ENCODE data around the gene STX10. TPM values are rescaled to one million over a fixed set of nuclear protein-coding genes. Genes with fewer than 3 reads are reported as not detected.

STX10 gene
- total RNA-seq, 1 experiment from 2014 or later = 56.9 TPM

DNA sequence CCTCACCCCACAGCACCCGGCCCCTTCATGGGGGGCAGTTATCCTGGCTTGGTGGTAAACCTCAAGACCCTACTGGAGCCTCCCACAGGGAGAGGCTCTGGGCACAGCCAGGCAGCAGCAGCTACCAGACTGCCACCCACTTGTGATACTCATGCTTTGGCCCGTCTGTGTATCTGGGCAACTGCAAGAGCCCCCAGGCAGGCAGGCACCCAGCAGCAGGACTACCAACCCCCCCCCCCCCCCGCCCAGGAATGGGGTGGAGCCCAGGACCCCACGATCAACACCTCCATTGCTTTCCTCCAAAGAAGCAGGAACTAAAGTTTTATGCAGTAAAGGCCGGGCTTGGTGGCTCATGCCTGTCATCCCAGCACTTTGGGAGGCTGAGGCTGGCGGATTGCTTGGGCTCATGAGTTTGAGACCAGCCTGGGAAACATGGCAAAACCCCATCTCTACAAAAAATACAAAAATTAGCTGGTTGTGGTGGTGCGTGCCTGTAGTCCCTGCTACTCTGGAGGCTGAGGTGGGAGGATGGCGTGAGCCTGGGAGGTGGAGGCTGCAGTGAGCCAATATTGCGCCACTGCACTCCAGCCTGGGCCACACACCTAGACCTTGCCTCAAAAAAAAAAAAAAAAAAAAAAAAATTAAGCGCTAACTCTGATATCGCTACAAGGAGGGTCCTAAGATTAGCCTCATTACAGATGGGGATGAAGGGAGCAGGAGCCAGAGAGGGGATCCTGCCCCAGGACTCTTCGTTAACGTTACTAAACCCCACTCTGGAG lies 46.4 kb downstream of the STX10 start:
- no peak overlapping the region for H3K4me3 Mint-ChIP-seq
- H3K9me3 Mint-ChIP-seq = no peaks in the 10 kb centered on the region
- TF ChIP-seq SMAD4 (CRISPR knock-in tag; IDR thresholded peaks at IDR 0.05) (no peak), MYBL2 (CRISPR knock-in tag; IDR thresholded peaks at IDR 0.05) (no peak)
- TF ChIP-seq, protein P1, sequence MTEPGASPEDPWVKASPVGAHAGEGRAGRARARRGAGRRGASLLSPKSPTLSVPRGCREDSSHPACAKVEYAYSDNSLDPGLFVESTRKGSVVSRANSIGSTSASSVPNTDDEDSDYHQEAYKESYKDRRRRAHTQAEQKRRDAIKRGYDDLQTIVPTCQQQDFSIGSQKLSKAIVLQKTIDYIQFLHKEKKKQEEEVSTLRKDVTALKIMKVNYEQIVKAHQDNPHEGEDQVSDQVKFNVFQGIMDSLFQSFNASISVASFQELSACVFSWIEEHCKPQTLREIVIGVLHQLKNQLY (CRISPR knock-in tag; IDR thresholded peaks at IDR 0.05) = no peak
- TF ChIP-seq, protein P2, sequence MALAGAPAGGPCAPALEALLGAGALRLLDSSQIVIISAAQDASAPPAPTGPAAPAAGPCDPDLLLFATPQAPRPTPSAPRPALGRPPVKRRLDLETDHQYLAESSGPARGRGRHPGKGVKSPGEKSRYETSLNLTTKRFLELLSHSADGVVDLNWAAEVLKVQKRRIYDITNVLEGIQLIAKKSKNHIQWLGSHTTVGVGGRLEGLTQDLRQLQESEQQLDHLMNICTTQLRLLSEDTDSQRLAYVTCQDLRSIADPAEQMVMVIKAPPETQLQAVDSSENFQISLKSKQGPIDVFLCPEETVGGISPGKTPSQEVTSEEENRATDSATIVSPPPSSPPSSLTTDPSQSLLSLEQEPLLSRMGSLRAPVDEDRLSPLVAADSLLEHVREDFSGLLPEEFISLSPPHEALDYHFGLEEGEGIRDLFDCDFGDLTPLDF (CRISPR knock-in tag; IDR thresholded peaks at IDR 0.05) = no peak
- H3K27ac Mint-ChIP-seq = no peak overlapping the region
- peaks cover 8% of the 10 kb centered on the region for H3K4me1 Mint-ChIP-seq
- CTCF ChIA-PET = interaction anchor here (0.5 to 3.4 kb wide), 18 partner anchors 9 to 148 kb away, joined by 3 to 34 read pairs (median 6); partner anchors contain the start of genes NACC1 and TRMT1
- DNase-seq (ENCODE audit: low spot score) (no peak), ATAC-seq (no peak)
- H3K27me3 Mint-ChIP-seq (ENCODE audit: low read depth) = peaks cover 37% of the 10 kb centered on the region
- POLR2A ChIA-PET = interaction anchor here (1.0 to 1.4 kb wide), 2 partner anchors 14 to 126 kb away, joined by 3 to 7 read pairs; partner anchors contain the start of gene NACC1
- H3K36me3 Mint-ChIP-seq = peaks cover 5% of the 10 kb centered on the region; the same call in 1 of the 2 replicates

DNA sequence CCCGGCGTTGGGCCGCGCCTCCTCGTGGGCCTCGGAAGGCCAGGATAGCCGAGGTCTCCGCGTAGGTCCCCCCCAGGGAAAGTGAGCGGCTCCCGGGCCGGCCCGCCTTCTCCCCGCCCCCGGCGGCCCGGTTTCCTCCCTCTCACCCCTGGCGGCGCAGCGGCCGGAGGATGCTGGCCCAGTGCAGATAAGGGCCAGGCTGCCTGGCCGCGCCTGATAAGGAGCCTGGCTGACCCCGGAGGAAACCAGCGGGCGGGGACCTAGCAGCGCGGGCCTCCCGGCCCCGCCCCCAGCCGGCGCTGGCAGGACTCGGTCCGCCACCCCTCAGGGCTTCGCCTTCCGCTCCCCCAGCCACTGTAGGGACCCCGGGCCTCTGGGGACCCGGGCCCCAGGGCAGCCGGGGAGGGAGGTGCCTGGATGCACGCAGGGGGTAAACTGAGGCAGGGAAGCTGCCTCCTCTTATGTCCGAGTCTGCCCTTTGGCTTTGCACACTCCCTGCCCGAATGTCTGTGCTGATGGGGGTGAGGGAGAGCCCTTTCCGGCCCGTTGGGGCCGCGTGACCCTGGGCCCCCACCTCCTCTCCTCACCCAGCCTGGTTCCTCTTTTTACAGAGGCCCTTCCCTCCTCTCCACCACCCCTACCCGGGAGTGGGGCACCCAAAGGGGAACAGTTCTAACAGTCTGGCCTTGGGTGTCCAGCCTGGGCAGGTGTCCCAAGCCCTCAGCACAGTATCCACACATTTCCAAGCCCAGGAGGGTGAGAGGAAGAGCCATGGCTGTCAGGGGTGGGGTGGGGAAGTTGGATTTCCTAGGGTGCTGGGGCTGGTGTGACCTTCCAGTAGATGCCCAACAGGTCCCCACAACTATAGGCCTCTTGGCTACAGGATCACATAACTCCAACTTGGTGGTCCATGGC lies 47.3 kb downstream of the STX10 start, which contains the start of gene LYL1:
LYL1 (minus strand) TSS at position 193 of the 915 bp plus-strand sequence. CDS start 1,687 bp downstream, outside the sequence.
- peaks cover 10% of the 10 kb centered on the region for H3K4me1 Mint-ChIP-seq
- TF ChIP-seq, protein P3, sequence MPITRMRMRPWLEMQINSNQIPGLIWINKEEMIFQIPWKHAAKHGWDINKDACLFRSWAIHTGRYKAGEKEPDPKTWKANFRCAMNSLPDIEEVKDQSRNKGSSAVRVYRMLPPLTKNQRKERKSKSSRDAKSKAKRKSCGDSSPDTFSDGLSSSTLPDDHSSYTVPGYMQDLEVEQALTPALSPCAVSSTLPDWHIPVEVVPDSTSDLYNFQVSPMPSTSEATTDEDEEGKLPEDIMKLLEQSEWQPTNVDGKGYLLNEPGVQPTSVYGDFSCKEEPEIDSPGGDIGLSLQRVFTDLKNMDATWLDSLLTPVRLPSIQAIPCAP (CRISPR knock-in tag; IDR thresholded peaks at IDR 0.05) = no peak
- TF ChIP-seq, protein P4, sequence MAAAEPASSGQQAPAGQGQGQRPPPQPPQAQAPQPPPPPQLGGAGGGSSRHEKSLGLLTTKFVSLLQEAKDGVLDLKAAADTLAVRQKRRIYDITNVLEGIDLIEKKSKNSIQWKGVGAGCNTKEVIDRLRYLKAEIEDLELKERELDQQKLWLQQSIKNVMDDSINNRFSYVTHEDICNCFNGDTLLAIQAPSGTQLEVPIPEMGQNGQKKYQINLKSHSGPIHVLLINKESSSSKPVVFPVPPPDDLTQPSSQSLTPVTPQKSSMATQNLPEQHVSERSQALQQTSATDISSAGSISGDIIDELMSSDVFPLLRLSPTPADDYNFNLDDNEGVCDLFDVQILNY (CRISPR knock-in tag; IDR thresholded peaks at IDR 0.05) = 0 out of 2 replicates have a peak, but pooled peaks have one; percentile 34
- TF ChIP-seq GABPB1 (CRISPR knock-in tag; IDR thresholded peaks at IDR 0.05) (0 out of 2 replicates have a peak, but pooled peaks have one; percentile 15), FOXJ3 (CRISPR knock-in tag; IDR thresholded peaks at IDR 0.05; ENCODE audit: borderline replicate concordance) (no peak)
- TF ChIP-seq, protein P5, sequence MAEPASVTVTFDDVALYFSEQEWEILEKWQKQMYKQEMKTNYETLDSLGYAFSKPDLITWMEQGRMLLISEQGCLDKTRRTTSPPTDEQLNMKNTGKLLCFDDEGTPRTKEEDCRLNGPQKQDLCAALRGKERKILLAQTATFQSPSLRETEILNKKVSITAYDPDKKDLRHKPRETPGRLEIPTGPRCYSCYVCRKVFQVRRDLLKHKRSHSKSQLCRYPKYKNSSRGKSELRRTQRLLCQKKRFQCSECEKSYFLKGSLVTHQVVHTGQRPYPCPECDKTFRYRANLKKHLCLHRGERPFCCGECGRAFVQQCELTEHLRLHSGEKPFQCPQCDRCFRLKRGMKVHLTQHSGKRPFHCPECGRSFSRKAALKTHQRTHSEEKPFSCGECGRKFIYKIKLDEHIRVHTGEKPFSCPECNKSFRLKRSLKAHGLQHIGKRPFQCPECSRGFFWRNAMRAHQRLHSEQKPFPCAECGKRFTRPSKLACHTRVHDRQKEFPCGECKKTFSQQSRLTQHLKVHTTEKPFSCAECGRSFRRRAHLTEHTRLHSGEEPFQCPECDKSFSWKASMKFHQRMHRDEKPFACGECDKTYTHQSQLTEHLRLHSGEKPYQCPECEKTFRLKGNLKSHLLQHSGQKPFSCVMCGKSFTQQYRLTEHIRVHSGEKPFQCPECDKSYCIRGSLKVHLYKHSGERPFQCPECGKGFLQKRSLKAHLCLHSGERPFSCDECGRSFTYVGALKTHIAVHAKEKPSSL (CRISPR knock-in tag; conservative IDR thresholded peaks at IDR 0.05) = no peak
- peak within 1 kb of the TSS; percentile 49 for H3K4me3 Mint-ChIP-seq
- H3K9me3 Mint-ChIP-seq = no peaks in the 10 kb centered on the region
- ChIA-PET POLR2A (interaction anchor here (0.6 kb wide), 1 partner anchor 195 kb away, joined by 4 read pairs; no protein-coding TSS in a partner anchor), CTCF (interaction anchor here (2.0 to 3.9 kb wide), 4 partner anchors 43 to 138 kb away, joined by 5 to 36 read pairs (median 25); no protein-coding TSS in a partner anchor)
- DNase-seq (ENCODE audit: low spot score) (peak; percentile 67), ATAC-seq (peak; percentile 47)
- no peak within 1 kb of the TSS for H3K27ac Mint-ChIP-seq
- H3K27me3 Mint-ChIP-seq (ENCODE audit: low read depth) = peaks cover 45% of the 10 kb centered on the region
- H3K36me3 Mint-ChIP-seq = peaks cover 5% of the 10 kb centered on the region; the same call in 1 of the 2 replicates

DNA sequence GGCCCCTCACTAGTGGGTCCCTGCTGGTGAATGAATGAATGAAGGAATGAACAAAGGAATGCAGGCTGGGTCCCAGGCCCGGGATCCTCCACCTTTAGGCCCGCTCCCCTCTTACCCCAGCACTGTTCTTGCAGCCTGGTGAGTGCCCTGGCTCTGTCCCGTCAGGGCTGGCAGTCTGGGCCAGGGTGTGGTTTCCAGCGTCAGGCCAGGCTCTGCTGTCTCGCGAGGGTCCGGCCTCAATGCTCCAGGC lies 47.8 kb downstream of the STX10 start:
- peak overlapping the region; percentile 49 for H3K4me3 Mint-ChIP-seq
- peaks cover 51% of the 10 kb centered on the region for H3K27me3 Mint-ChIP-seq (ENCODE audit: low read depth)
- peaks cover 10% of the 10 kb centered on the region for H3K4me1 Mint-ChIP-seq
- peaks cover 2% of the 10 kb centered on the region; the same call in 1 of the 2 replicates for H3K36me3 Mint-ChIP-seq
- TF ChIP-seq, protein P1 (CRISPR knock-in tag; IDR thresholded peaks at IDR 0.05) = no peak
- TF ChIP-seq, protein P6, sequence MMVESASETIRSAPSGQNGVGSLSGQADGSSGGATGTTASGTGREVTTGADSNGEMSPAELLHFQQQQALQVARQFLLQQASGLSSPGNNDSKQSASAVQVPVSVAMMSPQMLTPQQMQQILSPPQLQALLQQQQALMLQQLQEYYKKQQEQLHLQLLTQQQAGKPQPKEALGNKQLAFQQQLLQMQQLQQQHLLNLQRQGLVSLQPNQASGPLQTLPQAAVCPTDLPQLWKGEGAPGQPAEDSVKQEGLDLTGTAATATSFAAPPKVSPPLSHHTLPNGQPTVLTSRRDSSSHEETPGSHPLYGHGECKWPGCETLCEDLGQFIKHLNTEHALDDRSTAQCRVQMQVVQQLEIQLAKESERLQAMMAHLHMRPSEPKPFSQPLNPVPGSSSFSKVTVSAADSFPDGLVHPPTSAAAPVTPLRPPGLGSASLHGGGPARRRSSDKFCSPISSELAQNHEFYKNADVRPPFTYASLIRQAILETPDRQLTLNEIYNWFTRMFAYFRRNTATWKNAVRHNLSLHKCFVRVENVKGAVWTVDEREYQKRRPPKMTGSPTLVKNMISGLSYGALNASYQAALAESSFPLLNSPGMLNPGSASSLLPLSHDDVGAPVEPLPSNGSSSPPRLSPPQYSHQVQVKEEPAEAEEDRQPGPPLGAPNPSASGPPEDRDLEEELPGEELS (CRISPR knock-in tag; IDR thresholded peaks at IDR 0.05) = no peak
- TF ChIP-seq, protein P7, sequence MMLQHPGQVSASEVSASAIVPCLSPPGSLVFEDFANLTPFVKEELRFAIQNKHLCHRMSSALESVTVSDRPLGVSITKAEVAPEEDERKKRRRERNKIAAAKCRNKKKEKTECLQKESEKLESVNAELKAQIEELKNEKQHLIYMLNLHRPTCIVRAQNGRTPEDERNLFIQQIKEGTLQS (CRISPR knock-in tag; conservative IDR thresholded peaks at IDR 0.05) = no peak
- TF ChIP-seq NR1H2 (CRISPR knock-in tag; IDR thresholded peaks at IDR 0.05) = no peak
- no peak overlapping the region for H3K27ac Mint-ChIP-seq
- POLR2A ChIA-PET = interaction anchor here (0.6 kb wide), 1 partner anchor 196 kb away, joined by 4 read pairs; no protein-coding TSS in a partner anchor
- DNase-seq (ENCODE audit: low spot score) (no peak), ATAC-seq (peak; percentile 19)
- CTCF ChIA-PET = interaction anchor here (1.7 to 3.9 kb wide), 3 partner anchors 43 to 137 kb away, joined by 5 to 36 read pairs (median 18); no protein-coding TSS in a partner anchor
- H3K9me3 Mint-ChIP-seq = no peaks in the 10 kb centered on the region

Measured in WTC11 (cell line).